ENCODE results near the gene NFATC2.

DNA sequence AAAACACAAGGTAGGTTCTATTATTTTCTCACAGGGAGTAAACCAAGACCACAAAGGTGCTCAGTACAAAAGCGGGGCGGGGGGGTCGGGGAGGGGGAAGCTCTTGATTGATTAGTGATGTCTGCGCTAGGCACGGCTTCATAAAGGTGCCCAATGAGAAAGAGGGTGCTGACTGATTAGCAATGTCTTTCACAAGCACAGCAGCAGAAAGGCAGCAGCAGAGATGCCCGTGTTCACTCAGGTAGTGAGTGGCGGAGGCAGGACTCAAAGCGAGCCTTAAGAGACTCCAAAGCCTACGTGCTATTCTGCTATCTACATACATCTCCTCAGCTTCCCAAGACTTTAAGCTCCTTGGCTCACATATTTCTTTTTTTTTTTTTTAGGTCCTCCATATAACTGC is 20.3 kb downstream of the NFATC2 start:
- TF ChIP-seq SIX5 (IDR thresholded peaks at IDR 0.05; ENCODE audit: low read depth, low read length) (no peak), TAF1 (IDR thresholded peaks at IDR 0.05; ENCODE audit: low read depth, low read length) (no peak), EGR1 (IDR thresholded peaks at IDR 0.05; ENCODE audit: borderline replicate concordance, low read depth, low read length) (no peak), POLR2A (IDR thresholded peaks at IDR 0.05; ENCODE audit: control extremely low read depth in 1 of 2, low read depth in 2 of 2, low read length in 2 of 2) (no peak), CHD2 (IDR thresholded peaks at IDR 0.05; ENCODE audit: low read length) (no peak)
- TF ChIP-seq, protein P1, sequence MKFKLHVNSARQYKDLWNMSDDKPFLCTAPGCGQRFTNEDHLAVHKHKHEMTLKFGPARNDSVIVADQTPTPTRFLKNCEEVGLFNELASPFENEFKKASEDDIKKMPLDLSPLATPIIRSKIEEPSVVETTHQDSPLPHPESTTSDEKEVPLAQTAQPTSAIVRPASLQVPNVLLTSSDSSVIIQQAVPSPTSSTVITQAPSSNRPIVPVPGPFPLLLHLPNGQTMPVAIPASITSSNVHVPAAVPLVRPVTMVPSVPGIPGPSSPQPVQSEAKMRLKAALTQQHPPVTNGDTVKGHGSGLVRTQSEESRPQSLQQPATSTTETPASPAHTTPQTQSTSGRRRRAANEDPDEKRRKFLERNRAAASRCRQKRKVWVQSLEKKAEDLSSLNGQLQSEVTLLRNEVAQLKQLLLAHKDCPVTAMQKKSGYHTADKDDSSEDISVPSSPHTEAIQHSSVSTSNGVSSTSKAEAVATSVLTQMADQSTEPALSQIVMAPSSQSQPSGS (IDR thresholded peaks at IDR 0.05; ENCODE audit: low read length) = no peak
